ENCODE measurements around the gene AHSG.

DNA sequence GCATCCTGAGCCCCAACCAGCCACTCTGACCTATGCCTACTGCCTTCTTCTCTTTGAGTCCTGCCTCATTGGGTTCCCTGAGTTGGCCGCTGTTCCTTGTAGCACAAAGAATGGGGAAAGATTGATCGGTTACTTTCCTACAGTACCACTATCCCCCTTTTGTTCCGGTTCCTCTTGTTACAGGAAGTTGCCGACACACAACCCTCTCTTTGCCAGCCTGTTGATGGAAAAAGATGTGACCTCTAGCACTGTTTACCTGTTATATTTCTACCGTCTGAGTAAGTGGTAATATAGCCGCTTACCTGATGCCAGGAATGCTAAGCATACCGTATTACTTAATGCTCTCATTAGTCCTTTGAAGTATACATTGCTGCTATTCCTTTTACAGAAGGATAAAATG is 9.7 kb upstream of the AHSG start:
- TF ChIP-seq, protein P1, sequence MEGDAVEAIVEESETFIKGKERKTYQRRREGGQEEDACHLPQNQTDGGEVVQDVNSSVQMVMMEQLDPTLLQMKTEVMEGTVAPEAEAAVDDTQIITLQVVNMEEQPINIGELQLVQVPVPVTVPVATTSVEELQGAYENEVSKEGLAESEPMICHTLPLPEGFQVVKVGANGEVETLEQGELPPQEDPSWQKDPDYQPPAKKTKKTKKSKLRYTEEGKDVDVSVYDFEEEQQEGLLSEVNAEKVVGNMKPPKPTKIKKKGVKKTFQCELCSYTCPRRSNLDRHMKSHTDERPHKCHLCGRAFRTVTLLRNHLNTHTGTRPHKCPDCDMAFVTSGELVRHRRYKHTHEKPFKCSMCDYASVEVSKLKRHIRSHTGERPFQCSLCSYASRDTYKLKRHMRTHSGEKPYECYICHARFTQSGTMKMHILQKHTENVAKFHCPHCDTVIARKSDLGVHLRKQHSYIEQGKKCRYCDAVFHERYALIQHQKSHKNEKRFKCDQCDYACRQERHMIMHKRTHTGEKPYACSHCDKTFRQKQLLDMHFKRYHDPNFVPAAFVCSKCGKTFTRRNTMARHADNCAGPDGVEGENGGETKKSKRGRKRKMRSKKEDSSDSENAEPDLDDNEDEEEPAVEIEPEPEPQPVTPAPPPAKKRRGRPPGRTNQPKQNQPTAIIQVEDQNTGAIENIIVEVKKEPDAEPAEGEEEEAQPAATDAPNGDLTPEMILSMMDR (IDR thresholded peaks at IDR 0.05): no peak
- TF ChIP-seq POLR2A (IDR thresholded peaks at IDR 0.05): no peak
